ENCODE results near the gene ITPA. TPM values are rescaled to one million over a fixed set of nuclear protein-coding genes. Genes with fewer than 3 reads are reported as not detected.

Gene ITPA
- polyA plus RNA-seq, 1 experiment: 35.0 TPM

GRCh38 chr20:3171391-3172125, 37.7 kb upstream of the ITPA start:
- Histone ChIP-seq H3K27me3 (ENCODE audit: control insufficient read depth, insufficient read depth, low read length) (peaks cover 5% of the 10 kb centered on the region), H3K4me3 (ENCODE audit: low read depth, low read length) (no peak overlapping the region), H3K36me3 (ENCODE audit: control insufficient read depth, insufficient read depth, low read length) (no peaks in the 10 kb centered on the region)
- no peak for TF ChIP-seq CTCF (IDR thresholded peaks at IDR 0.05; ENCODE audit: insufficient read depth, low read depth, low read length)
- ChIA-PET POLR2A (no interaction called here), CTCF (interaction anchor here (1.0 to 1.5 kb wide), 2 partner anchors 53 to 145 kb away, joined by 3 read pairs; no protein-coding TSS in a partner anchor)
- DNase-seq (ENCODE audit: low read depth): no peak

- no peaks in the 10 kb centered on the region for H3K36me3 ChIP-seq (ENCODE audit: control insufficient read depth, insufficient read depth, low read length)
- CTCF ChIA-PET: interaction anchor here (1.0 to 1.5 kb wide), 2 partner anchors 54 to 144 kb away, joined by 3 read pairs; no protein-coding TSS in a partner anchor
- POLR2A ChIA-PET: no interaction called here
- DNase-seq (ENCODE audit: low read depth): no peak
- peak overlapping the region; percentile 95 for H3K4me3 ChIP-seq (ENCODE audit: low read depth, low read length)
- H3K27me3 ChIP-seq (ENCODE audit: control insufficient read depth, insufficient read depth, low read length): peaks cover 5% of the 10 kb centered on the region
- TF ChIP-seq CTCF (IDR thresholded peaks at IDR 0.05; ENCODE audit: insufficient read depth, low read depth, low read length): no peak
These were observed 37.0 kb upstream of the ITPA start for GRCh38 chr20:3172126-3172932.

- POLR2A ChIA-PET: no interaction called here
- Histone ChIP-seq H3K4me3 (ENCODE audit: low read depth, low read length) (peak within 1 kb of the TSS; percentile 95), H3K27me3 (ENCODE audit: control insufficient read depth, insufficient read depth, low read length) (peaks cover 3% of the 10 kb centered on the region; the same call in 1 of the 2 replicates), H3K36me3 (ENCODE audit: control insufficient read depth, insufficient read depth, low read length) (no peaks in the 10 kb centered on the region)
- CTCF ChIA-PET: interaction anchor here (1.0 to 1.5 kb wide), 2 partner anchors 55 to 143 kb away, joined by 3 read pairs; no protein-coding TSS in a partner anchor
- no peak for DNase-seq (ENCODE audit: low read depth)
- TF ChIP-seq CTCF (IDR thresholded peaks at IDR 0.05; ENCODE audit: insufficient read depth, low read depth, low read length): peak; percentile 12; the same call in 1 of the 2 replicates
These were observed 36.2 kb upstream of the ITPA start, which contains the start of gene LZTS3 for GRCh38 chr20:3172933-3173609. Gene LZTS3 (minus strand): TSS chr20:3173549. CDS start chr20:3167163, 6,386 bp downstream.

GRCh38 chr20:3173610-3174441, 35.5 kb upstream of the ITPA start:
- no peak for DNase-seq (ENCODE audit: low read depth)
- ChIA-PET CTCF (no interaction called here), POLR2A (no interaction called here)
- Histone ChIP-seq H3K4me3 (ENCODE audit: low read depth, low read length) (peak overlapping the region; percentile 95), H3K27me3 (ENCODE audit: control insufficient read depth, insufficient read depth, low read length) (peaks cover 3% of the 10 kb centered on the region; the same call in 1 of the 2 replicates), H3K36me3 (ENCODE audit: control insufficient read depth, insufficient read depth, low read length) (no peaks in the 10 kb centered on the region)
- TF ChIP-seq CTCF (IDR thresholded peaks at IDR 0.05; ENCODE audit: insufficient read depth, low read depth, low read length): peak; percentile 39; the same call in 1 of the 2 replicates

Data from BJ (cell line).